H1 (cell line): ENCODE data around the gene ELP5. TPM values are rescaled to one million over a fixed set of nuclear protein-coding genes. Genes with fewer than 3 reads are reported as not detected.

Experiments
- CTCF ChIA-PET: fragments of 300-600 bp; sonication (Branson Sonifier 250); formaldehyde crosslinking; loops from one replicate; lab custom pipeline; 2021; ENCODE audit not compliant: partially characterized antibody; lab: Charles Lee
- POLR2A ChIA-PET: fragments of 300-600 bp; sonication (Branson Sonifier 250); formaldehyde crosslinking; loops from one replicate; lab custom pipeline; 2021; ENCODE audit warnings: inconsistent platforms; ENCODE audit not compliant: partially characterized antibody; lab: Charles Lee
- DNase-seq, 2 experiments: peaks; one replicate each; pipeline versions ENCODE4 v3.0.0 to v3.0.0-alpha.2; 2010 to 2022; ENCODE audit warnings: low spot score in 2 of 2, low read depth in 1 of 2, mixed read lengths in 1 of 2
- FAIRE-seq: peaks from 2 replicates; lab custom pipeline; 2011; peaks lifted over from hg19 to GRCh38; lab: Jason Lieb, UNC
- H2AFZ ChIP-seq: 2 replicates; pipeline ENCODE4 v1.8.1; 2012; ENCODE audit warnings: low read length, inconsistent platforms
- H2AK5ac ChIP-seq: 2 replicates; pipeline ENCODE4 v1.6.1; 2013; ENCODE audit warnings: low read depth, low read length
- H2BK120ac ChIP-seq: replicated peaks from 2 replicates; pipeline ENCODE3; 2013; ENCODE audit warnings: low read depth, low read length, inconsistent platforms
- H2BK12ac ChIP-seq: 2 replicates; pipeline ENCODE4 v1.6.1; 2013; ENCODE audit warnings: low read depth, low read length
- H2BK15ac ChIP-seq: 2 replicates; pipeline ENCODE4 v1.6.1; 2013; ENCODE audit warnings: low read length
- H2BK20ac ChIP-seq: 2 replicates; pipeline ENCODE4 v1.6.1; 2013; ENCODE audit warnings: low read length
- H2BK5ac ChIP-seq: 2 replicates; pipeline ENCODE4 v1.6.1; 2013; ENCODE audit warnings: low read depth, low read length
- H3K14ac ChIP-seq: 2 replicates; pipeline ENCODE4 v1.6.1; 2013; ENCODE audit warnings: inconsistent platforms; ENCODE audit not compliant: insufficient read length
- H3K18ac ChIP-seq: 2 replicates; pipeline ENCODE4 v1.6.1; 2013; ENCODE audit warnings: low read length; ENCODE audit errors: extremely low read depth
- H3K23ac ChIP-seq: 2 replicates; pipeline ENCODE4 v1.6.1; 2013; ENCODE audit warnings: inconsistent platforms; ENCODE audit not compliant: insufficient read length
- H3K23me2 ChIP-seq: 2 replicates; pipeline ENCODE4 v1.6.1; 2013; ENCODE audit warnings: low read depth, low read length
- H3K27ac ChIP-seq: 2 replicates; pipeline ENCODE4 v1.6.1; 2011; ENCODE audit warnings: low read depth, low read length, inconsistent platforms
- H3K27me3 ChIP-seq, 4 experiments: replicated peaks in 1 of 4; 1 replicate in 1 of 4; 2 replicates in 3 of 4; pipeline versions ENCODE4 v1.6.1 to v1.8.1; 2011 to 2013; ENCODE audit warnings: low read length in 3 of 4, mild to moderate bottlenecking in 3 of 4, inconsistent platforms in 2 of 4, mixed read lengths in 2 of 4, moderate library complexity in 1 of 4; ENCODE audit not compliant: control insufficient read depth in 3 of 4, insufficient read depth in 3 of 4; ENCODE audit errors: extremely low read depth in 1 of 4
- H3K36me3 ChIP-seq, 4 experiments: 2 replicates each; pipeline versions ENCODE4 v1.6.1 to v1.8.1; 2011 to 2013; ENCODE audit warnings: mild to moderate bottlenecking in 4 of 4, low read length in 3 of 4, moderate library complexity in 2 of 4, control low read depth in 1 of 4, inconsistent platforms in 1 of 4; ENCODE audit not compliant: insufficient read depth in 4 of 4, control insufficient read depth in 2 of 4
- H3K4ac ChIP-seq: replicated peaks from 2 replicates; pipeline ENCODE3; 2013; ENCODE audit warnings: low read length, low read depth, mixed read lengths, inconsistent platforms; ENCODE audit not compliant: insufficient read length
- H3K4me1 ChIP-seq, 4 experiments: replicated peaks in 1 of 4; 1 replicate in 1 of 4; 2 replicates in 3 of 4; pipeline versions ENCODE4 v1.6.1 to v1.8.1; 2011 to 2013; ENCODE audit warnings: low read length in 3 of 4, inconsistent platforms in 2 of 4, mixed read lengths in 1 of 4; ENCODE audit not compliant: insufficient read depth in 4 of 4, control insufficient read depth in 3 of 4
- H3K4me2 ChIP-seq, 2 experiments: 2 replicates each; pipeline versions ENCODE4 v1.6.1 to v1.8.1; 2011 to 2013; ENCODE audit warnings: low read depth in 2 of 2, low read length in 2 of 2, control low read depth in 1 of 2, inconsistent platforms in 1 of 2, mild to moderate bottlenecking in 1 of 2; ENCODE audit not compliant: insufficient read depth in 1 of 2
- H3K4me3 ChIP-seq, 4 experiments: fragments of 200-600, 300-600 bp in 1 of 4; sonication (generic), shearing (Covaris generic), sonication (Bioruptor Twin) in 1 of 4; 2 replicates each; pipeline versions ENCODE4 v1.5.1 to v1.8.1; 2011 to 2016; ENCODE audit warnings: low read length in 4 of 4, low read depth in 3 of 4, control low read depth in 2 of 4, inconsistent platforms in 2 of 4, mild to moderate bottlenecking in 2 of 4, mixed read lengths in 1 of 4, moderate library complexity in 1 of 4; ENCODE audit not compliant: insufficient read depth in 2 of 4; ENCODE audit errors: extremely low read depth in 1 of 4
- H3K56ac ChIP-seq: replicated peaks from 2 replicates; pipeline ENCODE3; 2013; ENCODE audit warnings: low read depth, mild to moderate bottlenecking, mixed read lengths, low read length, inconsistent platforms; ENCODE audit not compliant: insufficient read length
- H3K79me1 ChIP-seq: 2 replicates; pipeline ENCODE4 v1.6.1; 2013; ENCODE audit warnings: low read depth, low read length, control low read depth
- H3K79me2 ChIP-seq, 2 experiments: 2 replicates each; pipeline versions ENCODE4 v1.6.1 to v1.8.1; 2012 to 2013; ENCODE audit warnings: low read length in 2 of 2, mild to moderate bottlenecking in 2 of 2, inconsistent platforms in 1 of 2; ENCODE audit not compliant: insufficient read depth in 2 of 2, control insufficient read depth in 1 of 2
- H3K9ac ChIP-seq, 4 experiments: replicated peaks in 1 of 4; 1 replicate in 1 of 4; 2 replicates in 3 of 4; pipeline versions ENCODE4 v1.6.1 to v1.8.1; 2011 to 2013; ENCODE audit warnings: low read depth in 3 of 4, low read length in 3 of 4, control low read depth in 2 of 4, mild to moderate bottlenecking in 2 of 4, moderate library complexity in 2 of 4, inconsistent platforms in 1 of 4; ENCODE audit errors: extremely low read depth in 1 of 4
- H3K9me3 ChIP-seq, 2 experiments: 2 replicates each; pipeline versions ENCODE4 v1.6.1 to v1.8.1; 2012 to 2013; ENCODE audit warnings: mild to moderate bottlenecking in 2 of 2, moderate library complexity in 2 of 2, control low read depth in 1 of 2, inconsistent platforms in 1 of 2, low read depth in 1 of 2, low read length in 1 of 2, mixed read lengths in 1 of 2; ENCODE audit not compliant: insufficient read depth in 2 of 2
- H4K20me1 ChIP-seq, 2 experiments: replicated peaks in 1 of 2; 2 replicates each; pipeline versions ENCODE3 to v1.8.1; 2011 to 2013; ENCODE audit warnings: inconsistent platforms in 2 of 2, low read length in 2 of 2, mild to moderate bottlenecking in 1 of 2; ENCODE audit not compliant: insufficient read depth in 2 of 2, control insufficient read depth in 1 of 2
- H4K5ac ChIP-seq: 2 replicates; pipeline ENCODE4 v1.6.1; 2013; ENCODE audit warnings: low read length, low read depth, mixed read lengths, inconsistent platforms; ENCODE audit not compliant: insufficient read length
- H4K8ac ChIP-seq: 2 replicates; pipeline ENCODE4 v1.8.0; 2013; ENCODE audit warnings: mild to moderate bottlenecking, moderate library complexity, low read length, inconsistent platforms; ENCODE audit not compliant: insufficient read depth; ENCODE audit errors: extremely low read depth
- H4K91ac ChIP-seq: replicated peaks from 2 replicates; pipeline ENCODE3; 2013; ENCODE audit warnings: low read length, mixed read lengths, inconsistent platforms; ENCODE audit not compliant: insufficient read length
- ASH2L ChIP-seq: fragments of 200-600, 300-600 bp; sonication (generic); IDR thresholded peaks from one replicate; pipeline ENCODE4 v1.7.1; 2017; ENCODE audit warnings: low read length
- CHD1 ChIP-seq: IDR thresholded peaks from 2 replicates; pipeline ENCODE4 v1.6.1; 2012; ENCODE audit warnings: low read depth, low read length, improper control_type of control experiment
- JUND ChIP-seq: IDR thresholded peaks from 2 replicates; pipeline ENCODE4 v1.6.1; 2011; ENCODE audit warnings: mild to moderate bottlenecking, improper control_type of control experiment, low read length
- SIRT6 ChIP-seq: IDR thresholded peaks from one replicate; pipeline ENCODE4 v1.7.1; 2012; ENCODE audit warnings: low read length, inconsistent platforms
- SP4 ChIP-seq: IDR thresholded peaks from 2 replicates; pipeline ENCODE4 v1.6.1; 2012; ENCODE audit warnings: low read length, inconsistent platforms
- USF2 ChIP-seq: IDR thresholded peaks from 2 replicates; pipeline ENCODE4 v1.6.1; 2011; ENCODE audit warnings: low read length, improper control_type of control experiment
- WGBS, 2 experiments: shearing (Covaris generic) in 1 of 2; methylation state at CpG; one replicate each; pipeline versions ENCODE4 v1.1.6 to v1.1.7; 2013 to 2015; ENCODE audit warnings: low lambda C conversion rate in 2 of 2, mixed read lengths in 2 of 2, inconsistent platforms in 1 of 2, low coverage in 1 of 2, missing lambda C conversion rate in 1 of 2; ENCODE audit not compliant: insufficient replicate concordance in 2 of 2, insufficient coverage in 1 of 2, insufficient read length in 1 of 2; ENCODE audit errors: extremely low coverage in 1 of 2, missing lambda C conversion rate in 1 of 2; 5-methylcytosine and 5-hydroxymethylcytosine counted together
- polyA plus RNA-seq, 7 experiments: library from polyadenylated mRNA; depleted of rRNA in 3 of 7; stranded (reverse) in 5 of 7; unstranded in 2 of 7; fragments of >200 nt in 5 of 7; fragments of 200-250 nt in 2 of 7; gene quantifications; 1 replicate in 5 of 7; 2 replicates in 1 of 7; 4 replicates in 1 of 7; pipeline versions ENCODE4 v1.2.1 to v1.2.3, GENCODE V29; 2011 to 2013; ENCODE audit warnings: missing spikeins in 2 of 7, mixed read lengths in 2 of 7
- total RNA-seq: library from RNA; stranded (reverse); fragmentation: NEBNext Ultra II Directional; extraction: Animal tissue kit (Norgen Biotek cat#: 25700); gene quantifications from 2 replicates; pipeline ENCODE4 v1.2.1, GENCODE V29; 2021

The ELP5 gene
- total and polyA plus RNA-seq, 2 of the 8 experiments (the other 6 are each of a cell fraction or from before 2014, with no cell fraction given): 75.4 to 107 TPM

- H3K4me3 ChIP-seq: no peak overlapping the region
- H2BK20ac ChIP-seq: no peak overlapping the region
- no peak overlapping the region for H2BK12ac ChIP-seq
- peaks cover 0 to 5% (median under 1%) of the 10 kb centered on the region in 4 experiments; a peak in 2 of 7 replicates for H3K4me1 ChIP-seq
- H2BK15ac ChIP-seq: no peak overlapping the region
- ChIA-PET CTCF (interaction anchor here (1.1 kb wide), 1 partner anchor 12 kb away, joined by 4 read pairs; no protein-coding TSS in a partner anchor), POLR2A (interaction anchor here (1.3 to 10.7 kb wide), 4 partner anchors 12 to 88 kb away, joined by 3 to 386 read pairs (median 30); partner anchors contain the start of genes DVL2, GABARAP, GPS2 and PHF23)
- no peak overlapping the region for H2AFZ ChIP-seq
- DNase-seq (no peak), FAIRE-seq (no peak)
- peaks cover 28 to 77% (median 66%) of the 10 kb centered on the region in 4 experiments for H3K36me3 ChIP-seq
- H3K56ac ChIP-seq: no peak overlapping the region
- no peaks in the 10 kb centered on the region for H3K27me3 ChIP-seq
- no peak overlapping the region for H2BK120ac ChIP-seq
- H4K8ac ChIP-seq: no peak overlapping the region
- H3K23me2 ChIP-seq: no peaks in the 10 kb centered on the region
- no peak overlapping the region for H3K14ac ChIP-seq
- H2AK5ac ChIP-seq: no peak overlapping the region
- no peak overlapping the region for H3K4me2 ChIP-seq
- H3K9ac ChIP-seq: no peak overlapping the region
- H3K27ac ChIP-seq: no peak overlapping the region
- TF ChIP-seq CHD1 (no peak), SP4 (no peak), ASH2L (no peak), JUND (no peak), SIRT6 (no peak), USF2 (no peak)
- H3K9me3 ChIP-seq: no peaks in the 10 kb centered on the region
- H3K79me1 ChIP-seq: peaks cover 2% of the 10 kb centered on the region
- no peak overlapping the region for H4K5ac ChIP-seq
- peaks cover 0 to 9% of the 10 kb centered on the region in 2 experiments; a peak in 2 of 4 replicates for H3K79me2 ChIP-seq
- no peak overlapping the region for H2BK5ac ChIP-seq
- H3K18ac ChIP-seq: no peak overlapping the region
- WGBS, 2 experiments: 94% methylated on average over 15 of the region's 21 CpGs; no CpG with 5 or more reads in 1 of the 2 experiments
- peaks cover 16 to 49% of the 10 kb centered on the region in 2 experiments for H4K20me1 ChIP-seq
- no peak overlapping the region for H3K4ac ChIP-seq
- H4K91ac ChIP-seq: no peak overlapping the region
- H3K23ac ChIP-seq: no peak overlapping the region
Observed at GRCh38 chr17:7225711-7226331, 26.2 kb upstream of the ELP5 start.
